Cardiac muscle cell (in vitro differentiated cells and primary cell): ENCODE results near the gene DNAH2. TPM values are rescaled to one million over a fixed set of nuclear protein-coding genes. Genes with fewer than 3 reads are reported as not detected.

Experiments
- DNase-seq, 2 donors: peaks; one replicate each; pipeline versions ENCODE4 v3.0.0 to v3.0.0-alpha.2; 2010 to 2017; ENCODE audit warnings: low read depth in 1 of 2, low spot score in 1 of 2
- H3K27ac ChIP-seq: fragments of 200-600 bp; sonication (generic); 2 replicates; pipeline ENCODE4 v1.5.1; 2016
- H3K27me3 ChIP-seq: fragments of 200-600 bp; sonication (generic); 2 replicates; pipeline ENCODE4 v1.6.0; 2016; ENCODE audit warnings: control low read depth
- H3K36me3 ChIP-seq: fragments of 200-600 bp; sonication (generic); 2 replicates; pipeline ENCODE4 v1.5.1; 2016; ENCODE audit warnings: control low read depth
- H3K4me1 ChIP-seq: fragments of 200-600 bp; sonication (generic); 2 replicates; pipeline ENCODE4 v1.8.1; 2017; ENCODE audit warnings: low read depth, mild to moderate bottlenecking, mixed run types
- H3K4me3 ChIP-seq: fragments of 200-600 bp; sonication (generic); 2 replicates; pipeline ENCODE4 v1.5.1; 2016; ENCODE audit warnings: mild to moderate bottlenecking
- H3K9me3 ChIP-seq: fragments of 200-600 bp; sonication (generic); 2 replicates; pipeline ENCODE4 v1.5.1; 2017; ENCODE audit warnings: low read depth, mild to moderate bottlenecking, control low read depth
- polyA plus RNA-seq: library from polyadenylated mRNA; unstranded; fragments of >200 nt; fragmentation: Nextera tagmentation; extraction: Ambion mirVana; gene quantifications from 2 replicates; pipeline ENCODE4 v1.2.1, GENCODE V29; 2016
- total RNA-seq: library from RNA; depleted of rRNA; stranded (reverse); fragments of >200 nt; gene quantifications from 2 replicates; pipeline ENCODE4 v1.2.3, GENCODE V29; 2016
- TF ChIP-seq, protein P1 (sequence below): IDR thresholded peaks from 2 replicates; pipeline ENCODE4 v1.5.1; 2012; ENCODE audit warnings: low read depth, mild to moderate bottlenecking, low read length

DNAH2 gene
- total and polyA plus RNA-seq, 2 experiments from 2014 or later, result 0.42 to 3.0 TPM

DNA sequence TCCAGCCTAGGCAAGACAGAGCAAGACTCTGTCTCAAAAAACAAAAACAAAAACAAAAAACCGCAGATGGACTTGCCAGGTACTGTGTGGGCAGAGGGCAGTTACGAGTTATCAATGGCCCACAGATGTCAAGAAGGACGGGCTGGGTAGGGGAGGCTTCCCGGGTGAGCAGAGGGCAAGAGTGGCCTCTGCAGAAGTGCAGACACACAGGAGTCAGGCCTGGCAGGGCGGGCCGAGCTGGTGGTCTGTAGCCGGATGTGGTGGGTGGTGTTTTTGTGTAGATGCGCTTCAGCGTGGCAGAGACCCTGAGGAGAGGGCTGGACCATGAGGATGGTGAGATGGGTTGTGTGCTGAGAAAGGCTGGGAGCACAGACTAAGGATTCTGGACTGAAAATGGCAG is 71.6 kb downstream of the DNAH2 start:
- Histone ChIP-seq H3K4me1 (peaks cover 4% of the 10 kb centered on the region), H3K4me3 (no peak overlapping the region), H3K36me3 (no peaks in the 10 kb centered on the region), H3K27me3 (no peaks in the 10 kb centered on the region), H3K9me3 (no peaks in the 10 kb centered on the region), H3K27ac (no peak overlapping the region)
- TF ChIP-seq, protein P1, sequence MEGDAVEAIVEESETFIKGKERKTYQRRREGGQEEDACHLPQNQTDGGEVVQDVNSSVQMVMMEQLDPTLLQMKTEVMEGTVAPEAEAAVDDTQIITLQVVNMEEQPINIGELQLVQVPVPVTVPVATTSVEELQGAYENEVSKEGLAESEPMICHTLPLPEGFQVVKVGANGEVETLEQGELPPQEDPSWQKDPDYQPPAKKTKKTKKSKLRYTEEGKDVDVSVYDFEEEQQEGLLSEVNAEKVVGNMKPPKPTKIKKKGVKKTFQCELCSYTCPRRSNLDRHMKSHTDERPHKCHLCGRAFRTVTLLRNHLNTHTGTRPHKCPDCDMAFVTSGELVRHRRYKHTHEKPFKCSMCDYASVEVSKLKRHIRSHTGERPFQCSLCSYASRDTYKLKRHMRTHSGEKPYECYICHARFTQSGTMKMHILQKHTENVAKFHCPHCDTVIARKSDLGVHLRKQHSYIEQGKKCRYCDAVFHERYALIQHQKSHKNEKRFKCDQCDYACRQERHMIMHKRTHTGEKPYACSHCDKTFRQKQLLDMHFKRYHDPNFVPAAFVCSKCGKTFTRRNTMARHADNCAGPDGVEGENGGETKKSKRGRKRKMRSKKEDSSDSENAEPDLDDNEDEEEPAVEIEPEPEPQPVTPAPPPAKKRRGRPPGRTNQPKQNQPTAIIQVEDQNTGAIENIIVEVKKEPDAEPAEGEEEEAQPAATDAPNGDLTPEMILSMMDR, result no peak
- no peak for DNase-seq

DNA sequence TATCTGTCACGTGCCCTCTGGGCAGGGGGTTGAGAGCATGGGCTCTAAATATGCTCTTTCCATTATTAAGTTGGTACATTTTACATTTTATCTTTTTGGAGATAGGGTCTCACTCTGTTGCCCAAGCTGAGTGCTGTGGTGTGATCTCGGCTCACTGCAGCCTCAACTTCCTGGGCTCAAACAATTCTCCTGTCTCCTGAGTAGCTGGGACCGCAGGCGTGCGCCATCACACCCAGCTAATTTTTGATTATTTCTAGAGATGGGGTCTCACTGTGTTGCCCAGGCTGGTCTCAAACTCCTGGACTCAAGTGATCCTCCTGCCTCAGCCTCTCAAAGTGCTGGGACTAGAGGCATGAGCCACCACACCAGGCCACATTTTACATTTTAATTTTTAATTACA is 72.6 kb downstream of the DNAH2 start:
- TF ChIP-seq, protein P1, result no peak
- no peaks in the 10 kb centered on the region for H3K27me3 ChIP-seq
- no peak overlapping the region for H3K4me3 ChIP-seq
- H3K36me3 ChIP-seq, result no peaks in the 10 kb centered on the region
- no peaks in the 10 kb centered on the region for H3K9me3 ChIP-seq
- H3K27ac ChIP-seq, result no peak overlapping the region
- H3K4me1 ChIP-seq, result peaks cover 6% of the 10 kb centered on the region
- DNase-seq, result no peak

DNA sequence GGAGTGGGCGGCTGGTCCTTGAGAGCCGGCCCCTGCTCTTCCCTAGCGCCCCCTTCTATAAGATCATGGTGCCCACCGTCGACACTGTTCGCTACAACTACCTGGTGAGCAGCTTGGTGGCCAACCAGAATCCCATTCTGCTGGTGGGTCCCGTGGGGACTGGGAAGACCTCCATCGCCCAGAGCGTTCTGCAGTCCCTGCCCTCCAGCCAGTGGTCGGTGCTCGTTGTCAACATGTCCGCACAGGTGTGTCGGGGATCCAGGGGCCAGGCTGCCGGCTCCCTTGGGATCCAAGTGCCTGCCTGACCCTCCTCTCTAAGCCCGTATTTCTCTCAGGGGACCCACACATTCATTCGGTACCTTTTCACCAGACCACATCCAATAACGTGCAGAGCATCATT is 75.1 kb downstream of the DNAH2 start:
- no peak for DNase-seq
- no peak overlapping the region for H3K4me3 ChIP-seq
- TF ChIP-seq, protein P1, result no peak
- H3K36me3 ChIP-seq, result no peaks in the 10 kb centered on the region
- no peaks in the 10 kb centered on the region for H3K9me3 ChIP-seq
- peaks cover 6% of the 10 kb centered on the region for H3K4me1 ChIP-seq
- H3K27me3 ChIP-seq, result no peaks in the 10 kb centered on the region
- no peak overlapping the region for H3K27ac ChIP-seq

DNA sequence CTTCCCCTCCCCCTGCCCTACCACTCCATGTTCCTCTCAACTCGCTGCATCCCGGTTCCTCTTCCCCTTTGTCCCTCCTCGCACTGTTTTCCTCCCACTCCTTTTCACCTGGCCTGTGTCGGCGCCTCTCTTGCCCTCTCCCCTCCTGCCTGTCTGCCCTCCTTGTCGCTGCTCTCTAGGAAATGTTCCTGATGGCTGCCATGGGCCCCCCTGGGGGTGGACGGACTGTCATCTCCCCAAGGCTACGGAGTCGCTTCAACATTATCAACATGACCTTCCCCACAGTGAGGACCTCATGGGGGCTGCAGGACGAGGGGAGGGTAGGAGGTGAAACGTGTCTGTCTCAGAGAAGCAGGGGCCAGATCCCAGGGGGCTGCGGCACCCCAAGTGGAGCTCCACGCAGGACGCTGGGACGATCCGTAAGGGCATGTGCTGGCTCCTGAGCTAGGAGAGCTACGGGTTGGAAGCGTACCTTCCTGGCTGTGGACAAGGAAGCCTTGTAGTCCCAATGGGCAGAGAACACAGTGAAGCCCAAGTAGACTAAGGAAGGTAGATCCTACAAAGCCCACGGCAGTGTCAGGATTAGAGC is 76.6 kb downstream of the DNAH2 start:
- H3K27me3 ChIP-seq, result no peaks in the 10 kb centered on the region
- H3K36me3 ChIP-seq, result no peaks in the 10 kb centered on the region
- no peak for DNase-seq
- H3K4me3 ChIP-seq, result no peak overlapping the region
- peaks cover 6% of the 10 kb centered on the region for H3K4me1 ChIP-seq
- TF ChIP-seq, protein P1, result no peak
- H3K27ac ChIP-seq, result no peak overlapping the region
- H3K9me3 ChIP-seq, result no peaks in the 10 kb centered on the region

DNA sequence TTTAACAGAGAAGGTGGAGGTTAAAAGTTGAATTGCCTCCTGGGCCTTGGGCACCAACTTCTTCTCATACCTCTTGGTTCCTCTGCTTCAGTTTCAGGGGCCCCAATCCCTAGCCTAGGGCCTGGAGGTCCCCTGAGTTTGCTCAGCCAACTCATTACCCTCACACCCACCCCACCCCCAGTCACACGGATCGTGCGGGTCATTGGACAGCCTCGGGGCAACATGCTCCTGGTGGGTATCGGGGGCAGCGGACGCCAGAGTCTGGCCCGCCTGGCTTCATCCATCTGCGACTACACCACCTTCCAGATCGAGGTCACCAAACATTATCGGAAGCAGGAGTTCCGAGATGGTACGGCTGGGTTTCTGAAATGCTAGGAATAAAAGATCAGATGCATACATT is 80.4 kb downstream of the DNAH2 start:
- TF ChIP-seq, protein P1, result no peak
- no peak overlapping the region for H3K27ac ChIP-seq
- H3K9me3 ChIP-seq, result no peaks in the 10 kb centered on the region
- no peaks in the 10 kb centered on the region for H3K36me3 ChIP-seq
- no peak overlapping the region for H3K4me3 ChIP-seq
- peaks cover 6% of the 10 kb centered on the region for H3K4me1 ChIP-seq
- DNase-seq, result no peak
- no peaks in the 10 kb centered on the region for H3K27me3 ChIP-seq
